ENCODE measurements around the gene SKI.
"Not testable (repeated sequence)": the region's sequence is repeated elsewhere in the genome, so short reads cannot be mapped to it uniquely, and the experiment has no call there.

Gene SKI

DNA sequence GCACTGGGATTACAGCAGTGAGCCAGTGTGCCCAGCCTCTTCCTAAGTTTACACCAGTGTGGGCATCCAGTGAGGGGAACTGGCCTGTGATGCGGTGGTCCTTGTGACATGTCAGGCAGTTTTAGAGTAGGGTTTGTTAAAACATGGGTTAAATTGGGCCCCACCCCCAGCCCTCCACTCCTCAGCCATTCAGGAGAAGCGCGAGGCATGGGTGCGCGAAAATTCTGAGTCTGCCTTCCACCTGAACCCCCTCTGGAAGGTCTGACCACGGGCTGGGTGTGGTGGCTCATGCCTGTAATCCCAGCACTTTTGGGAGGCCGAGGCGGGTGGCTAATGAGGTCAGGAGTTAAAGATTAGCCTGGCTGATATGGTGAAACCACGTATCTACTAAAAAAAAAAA lies 51.7 kb downstream of the SKI start:
- DNase-seq, result no peak

DNA sequence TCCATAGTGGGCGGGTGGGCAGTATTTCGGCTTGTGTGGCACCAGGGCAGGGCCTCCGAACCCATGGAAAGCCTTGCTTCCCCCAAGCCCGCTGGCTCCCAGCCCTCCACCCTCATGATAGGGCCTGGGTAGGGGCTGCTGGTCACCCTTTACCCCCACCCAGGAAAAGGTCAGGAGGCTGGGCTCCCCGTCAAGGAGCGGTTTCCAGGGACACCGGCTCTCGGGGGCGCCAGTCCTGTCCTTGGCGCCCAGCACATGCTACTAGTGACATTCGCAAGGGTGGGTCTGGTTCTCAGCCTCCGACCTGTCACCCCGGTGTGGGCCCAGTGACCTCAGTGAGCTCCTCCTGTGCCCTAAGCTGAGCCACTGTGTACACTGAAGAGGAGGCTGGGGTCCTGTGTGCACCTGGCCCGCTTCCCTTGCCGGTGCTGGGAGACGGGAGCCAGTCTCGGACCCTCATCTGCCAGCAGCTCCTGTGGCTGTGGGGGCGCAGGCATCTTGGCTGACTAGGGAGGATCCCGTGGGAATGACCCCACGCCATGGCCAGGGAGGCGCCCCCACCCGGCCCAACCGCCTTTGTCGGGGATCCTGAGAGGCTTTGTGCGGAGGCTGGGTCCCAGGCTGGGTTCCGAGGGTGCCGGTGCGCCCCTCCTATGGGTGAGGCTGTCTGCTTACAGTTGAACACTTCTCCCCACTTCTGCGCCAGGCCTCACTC lies 54.6 kb downstream of the SKI start:
- DNase-seq, result no peak

DNA sequence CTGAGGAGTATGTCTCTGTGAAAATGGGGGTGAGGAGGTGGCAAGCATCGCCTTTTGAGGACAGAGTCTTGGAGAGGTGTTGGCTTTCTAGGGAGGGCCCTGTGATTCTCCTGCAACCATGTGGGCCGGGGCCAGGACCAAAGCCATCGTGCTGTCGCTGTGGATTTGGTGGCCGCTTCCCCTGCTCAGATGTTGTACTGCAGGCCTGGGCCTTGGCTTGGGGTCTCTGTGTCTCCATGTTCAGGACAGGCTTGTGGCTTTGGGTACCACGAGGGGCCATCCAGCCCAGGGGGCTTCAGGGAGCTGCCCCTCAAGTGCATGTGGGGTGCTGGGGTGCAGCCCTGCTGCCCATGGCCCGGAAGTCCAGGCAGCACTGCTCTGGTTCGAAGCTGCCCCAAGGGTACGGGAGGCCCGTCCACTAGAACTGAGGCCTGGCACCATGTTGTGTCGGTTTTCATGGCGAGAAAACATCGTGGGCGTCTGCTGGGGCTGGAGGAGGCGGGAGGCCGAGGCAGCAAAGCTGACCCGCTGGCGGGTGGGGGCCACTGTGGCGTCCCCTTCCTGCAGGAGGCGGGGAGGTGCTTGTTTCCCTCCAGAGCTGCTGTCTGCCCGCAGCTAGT lies 55.4 kb downstream of the SKI start:
- DNase-seq, result no peak

DNA sequence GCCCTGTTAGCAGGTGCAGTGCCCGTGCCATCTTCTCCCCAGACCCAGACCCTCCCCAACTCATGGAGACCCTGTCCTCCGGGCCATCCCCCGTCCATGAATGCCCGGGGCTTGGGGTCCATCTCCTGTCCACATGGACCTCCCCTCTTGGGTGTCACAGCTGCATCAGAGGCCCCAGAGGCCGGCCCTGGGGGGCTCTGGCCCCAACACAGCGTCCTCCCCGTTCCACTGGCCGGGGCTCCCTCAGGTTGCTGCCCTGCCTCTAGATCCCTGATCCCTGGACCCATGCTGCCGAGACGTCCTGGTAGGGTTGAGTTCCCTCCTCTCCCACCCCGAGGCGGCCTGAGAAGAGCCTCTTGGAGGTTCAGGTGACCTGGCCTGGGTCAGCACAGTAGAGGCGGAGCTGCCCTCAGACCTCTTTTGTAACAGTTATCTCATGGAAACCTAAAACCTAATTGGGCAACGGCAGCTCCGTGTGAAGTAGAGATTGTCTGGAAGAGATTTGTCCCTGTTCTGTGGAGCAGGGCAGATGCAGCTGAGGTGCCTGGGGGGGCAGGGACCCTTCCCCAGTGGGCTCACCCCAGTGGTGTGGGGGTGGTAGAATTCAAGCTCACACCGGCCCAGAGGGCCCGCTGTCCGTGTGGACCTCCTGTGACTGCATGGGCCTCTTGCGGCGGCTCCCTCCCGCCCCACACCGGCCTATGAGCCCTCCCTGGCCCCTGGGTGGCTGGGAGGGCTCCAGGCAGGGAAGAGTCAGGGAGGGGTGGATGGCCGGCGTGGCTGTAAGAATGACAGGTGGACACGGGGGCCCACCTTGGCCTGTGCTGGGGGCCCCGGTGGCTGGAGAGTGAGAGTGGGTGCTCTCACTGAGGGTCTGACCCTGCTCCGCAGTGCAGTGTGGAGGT lies 56.1 kb downstream of the SKI start:
- no peak for DNase-seq

DNA sequence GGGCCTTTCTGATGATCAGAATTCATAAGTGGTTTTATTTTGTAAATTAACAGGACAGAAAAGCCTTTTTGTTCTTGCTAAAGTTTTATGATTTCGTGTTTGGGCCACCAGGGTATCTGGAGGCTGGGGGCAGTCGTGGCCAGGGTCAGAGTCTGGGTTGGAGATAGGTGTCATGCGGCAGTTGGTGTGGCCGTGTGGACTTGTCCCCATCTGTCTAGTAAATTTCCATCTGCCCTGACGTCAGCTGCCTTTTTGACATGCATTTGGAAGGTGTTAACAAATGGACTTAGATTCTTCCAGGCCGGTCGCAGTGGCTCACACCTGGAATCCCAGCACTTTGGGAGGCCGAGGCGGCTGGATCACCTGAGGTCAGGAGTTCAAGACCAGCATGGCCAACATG lies 56.8 kb downstream of the SKI start:
- no peak for DNase-seq

DNA sequence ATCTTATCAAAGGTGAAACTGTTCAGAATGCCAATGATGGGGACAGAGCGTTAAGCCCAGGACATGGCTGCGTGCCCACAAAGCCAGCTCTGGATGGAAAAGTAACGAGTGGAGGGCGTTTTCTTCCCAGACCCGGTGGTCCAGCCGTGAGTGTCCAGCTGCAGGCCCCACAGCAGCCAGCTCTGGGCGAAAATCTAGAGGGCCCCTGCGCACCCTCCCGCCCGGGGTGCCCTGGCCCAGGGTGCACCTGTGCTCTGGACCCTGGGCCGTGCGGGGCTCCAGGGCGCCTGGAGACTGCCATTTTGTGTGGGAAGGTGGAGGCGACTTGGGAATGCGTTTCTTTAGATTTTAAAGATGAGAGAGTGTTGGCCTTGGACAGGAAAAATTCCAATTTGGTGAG lies 58.8 kb downstream of the SKI start:
- no peak for DNase-seq

DNA sequence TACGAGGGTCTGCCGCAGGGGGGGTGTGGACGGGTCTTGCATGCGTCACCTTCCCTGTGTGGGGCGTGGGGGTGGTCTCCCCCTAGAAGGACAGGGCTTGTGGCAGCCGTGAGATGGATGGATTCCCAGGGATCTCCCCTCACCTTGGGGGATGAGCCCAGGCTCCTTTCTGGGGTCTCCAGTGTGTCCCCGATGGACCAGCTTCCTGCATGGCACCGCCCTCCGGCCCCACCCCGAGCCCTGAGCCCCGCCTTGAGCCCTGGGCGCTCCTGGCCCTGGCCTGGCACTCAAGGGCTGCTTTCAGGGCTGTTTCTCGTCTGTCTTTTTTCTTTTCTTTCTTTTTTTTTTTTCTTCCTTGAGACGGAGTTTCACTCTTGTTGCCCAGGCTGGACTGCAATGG lies 59.5 kb downstream of the SKI start:
- no peak for DNase-seq

DNA sequence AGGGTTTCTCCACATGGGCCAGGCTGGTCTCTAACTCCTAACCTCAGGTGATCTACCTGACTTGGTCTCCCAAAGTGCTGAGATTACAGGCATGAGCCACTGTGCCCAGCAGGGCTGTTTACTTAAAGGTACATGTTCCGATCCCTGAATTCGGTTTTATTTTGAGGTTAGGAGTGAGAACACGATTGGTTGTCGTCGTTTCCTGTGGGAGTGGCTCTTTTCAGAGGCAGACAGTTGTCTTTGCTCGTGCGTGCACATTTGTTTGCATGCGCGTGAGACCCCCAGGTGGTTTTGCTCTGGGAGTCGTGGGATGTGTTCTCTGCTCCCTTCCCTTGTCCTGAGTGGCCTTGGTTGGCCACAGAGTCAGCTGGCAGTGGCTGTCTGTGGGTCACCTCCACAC lies 60.2 kb downstream of the SKI start:
- no peak for DNase-seq

DNA sequence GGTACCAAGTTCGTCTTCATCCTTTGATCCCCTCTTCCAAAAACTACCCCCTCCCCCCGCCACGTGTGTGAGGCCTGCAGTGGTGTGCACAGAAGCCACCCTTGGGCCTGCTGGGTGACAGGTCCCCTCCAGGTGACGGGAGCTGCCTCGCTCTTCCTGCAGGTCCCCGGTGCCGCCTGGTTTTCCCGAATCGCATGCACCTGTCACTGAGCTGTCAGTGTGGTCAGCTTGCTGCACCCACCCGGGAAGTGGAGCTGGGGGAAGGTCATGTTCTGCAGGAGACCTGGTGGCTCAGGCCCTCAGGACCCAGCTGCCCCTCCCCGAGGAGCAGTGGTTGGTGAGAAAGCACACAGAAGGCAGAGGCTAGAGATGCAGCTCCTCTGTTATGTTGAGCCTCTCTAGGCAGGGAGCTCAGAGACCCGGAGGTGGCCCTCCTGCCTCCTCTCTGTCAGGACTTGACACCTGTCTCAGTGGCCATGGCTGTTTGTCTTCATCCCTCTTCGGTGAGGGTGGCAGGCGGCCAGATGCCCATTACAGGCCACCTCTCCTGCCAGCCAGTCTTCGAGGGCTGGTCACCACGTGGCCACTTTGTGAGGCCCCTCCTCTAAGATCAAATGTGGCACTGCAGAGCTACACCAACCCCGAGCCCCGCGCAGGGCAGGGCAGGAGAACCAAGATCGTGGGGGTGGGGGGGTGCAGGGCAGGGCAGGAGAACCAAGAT lies 60.9 kb downstream of the SKI start:
- DNase-seq, result no peak

DNA sequence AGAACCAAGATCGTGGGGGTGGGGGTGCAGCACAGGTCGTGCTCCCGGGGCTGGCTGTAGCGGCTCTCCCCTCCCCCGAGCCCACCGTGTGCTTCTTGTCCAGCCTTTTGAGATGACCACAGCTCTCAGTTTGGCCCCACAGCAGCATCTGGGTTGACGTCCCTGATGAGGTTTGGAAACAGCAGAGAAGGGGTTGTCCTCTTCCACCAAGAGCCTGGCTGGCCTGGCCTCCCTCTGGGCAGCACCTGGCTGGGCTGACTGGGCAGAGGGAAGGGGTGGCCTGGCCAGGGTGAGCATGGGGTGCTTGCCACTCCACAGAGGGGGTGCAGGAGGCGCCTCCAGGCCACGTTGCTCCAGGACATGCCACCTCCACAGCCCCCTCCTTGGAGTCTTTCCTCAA lies 61.5 kb downstream of the SKI start:
- DNase-seq, result no peak

DNA sequence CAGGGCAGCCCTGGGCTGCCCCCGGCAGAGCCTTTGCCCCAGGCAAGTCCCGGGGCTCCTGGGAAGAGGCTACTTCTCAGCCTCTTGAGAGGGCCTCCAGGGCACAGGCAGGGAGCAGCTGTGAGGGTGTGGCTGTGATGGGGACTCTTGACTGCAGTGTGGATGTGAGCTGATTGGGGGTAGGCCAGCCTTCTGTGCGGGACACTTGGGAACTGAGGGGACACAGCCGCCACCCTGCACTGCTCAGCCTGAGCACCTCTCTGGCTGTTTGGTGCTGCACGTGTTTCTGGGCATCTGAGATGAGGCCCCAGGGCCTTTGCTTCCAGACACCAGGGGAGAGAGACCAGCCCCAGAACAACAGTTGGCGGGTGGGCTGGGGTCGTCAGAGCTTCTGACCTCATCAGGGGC lies 62.1 kb downstream of the SKI start:
- no peak for DNase-seq

DNA sequence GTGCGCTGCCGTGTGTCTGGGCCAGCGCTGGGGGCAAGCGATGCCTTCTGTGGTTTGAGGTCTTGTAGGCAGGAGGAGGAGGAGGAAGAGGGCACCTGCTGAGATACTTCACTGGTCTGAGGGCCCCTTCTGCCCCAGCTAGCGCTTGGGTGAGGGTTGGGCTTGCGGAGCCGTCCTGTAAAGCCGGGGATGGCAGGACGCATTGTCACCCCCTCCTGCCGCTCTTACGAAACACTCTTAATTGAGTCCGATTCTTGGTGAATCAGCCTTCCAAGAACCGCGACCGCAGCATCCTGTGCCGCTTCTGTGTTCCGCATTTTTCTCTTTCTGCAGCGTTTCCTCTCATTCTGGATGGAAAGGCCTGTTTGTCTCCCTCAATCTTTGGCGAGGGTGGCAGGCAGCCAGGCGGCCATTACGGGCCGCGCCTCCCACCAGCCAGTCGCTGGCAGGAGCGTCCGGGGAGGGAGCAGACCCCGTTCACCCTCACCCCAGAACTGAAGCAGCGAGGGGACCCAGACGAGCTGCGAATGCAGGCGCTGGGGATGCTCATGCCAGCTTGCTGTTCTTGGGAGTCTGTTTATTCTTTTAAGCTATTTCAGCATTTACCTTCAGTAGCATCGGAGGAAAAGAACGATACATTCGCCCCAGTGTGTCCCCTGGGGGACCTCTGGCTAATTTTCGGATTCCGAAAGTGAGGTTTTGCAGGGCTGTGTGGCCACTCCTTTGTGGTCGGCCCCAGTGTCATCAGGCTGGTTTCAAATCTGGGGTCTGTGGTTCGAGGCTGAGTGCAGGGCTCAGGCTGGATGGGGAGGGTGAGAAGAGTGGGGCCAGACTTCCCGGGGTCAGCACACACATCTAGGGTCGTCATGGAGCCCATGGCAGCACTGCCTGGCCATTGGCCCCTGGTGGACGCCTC lies 62.7 kb downstream of the SKI start:
- no peak for DNase-seq

DNA sequence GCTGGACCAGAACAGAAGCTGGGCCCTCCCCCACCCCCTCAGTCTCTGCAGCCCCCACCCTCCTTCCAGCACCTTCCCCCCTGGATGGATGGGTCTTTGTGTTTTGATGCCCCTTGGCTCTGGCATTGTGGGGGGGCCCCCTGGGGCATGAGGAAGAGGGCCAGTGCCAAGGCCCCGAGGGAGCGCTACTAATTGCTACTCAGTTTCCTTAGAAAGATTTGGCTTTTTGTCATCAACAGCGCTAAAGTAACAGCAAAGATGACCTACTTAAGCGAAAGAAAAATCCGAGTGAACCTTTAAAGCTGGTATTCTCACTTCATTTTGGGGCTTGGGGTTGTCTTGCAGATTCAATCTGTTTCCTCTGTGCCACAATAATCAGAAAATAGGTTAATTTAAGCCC lies 63.5 kb downstream of the SKI start:
- no peak for DNase-seq

DNA sequence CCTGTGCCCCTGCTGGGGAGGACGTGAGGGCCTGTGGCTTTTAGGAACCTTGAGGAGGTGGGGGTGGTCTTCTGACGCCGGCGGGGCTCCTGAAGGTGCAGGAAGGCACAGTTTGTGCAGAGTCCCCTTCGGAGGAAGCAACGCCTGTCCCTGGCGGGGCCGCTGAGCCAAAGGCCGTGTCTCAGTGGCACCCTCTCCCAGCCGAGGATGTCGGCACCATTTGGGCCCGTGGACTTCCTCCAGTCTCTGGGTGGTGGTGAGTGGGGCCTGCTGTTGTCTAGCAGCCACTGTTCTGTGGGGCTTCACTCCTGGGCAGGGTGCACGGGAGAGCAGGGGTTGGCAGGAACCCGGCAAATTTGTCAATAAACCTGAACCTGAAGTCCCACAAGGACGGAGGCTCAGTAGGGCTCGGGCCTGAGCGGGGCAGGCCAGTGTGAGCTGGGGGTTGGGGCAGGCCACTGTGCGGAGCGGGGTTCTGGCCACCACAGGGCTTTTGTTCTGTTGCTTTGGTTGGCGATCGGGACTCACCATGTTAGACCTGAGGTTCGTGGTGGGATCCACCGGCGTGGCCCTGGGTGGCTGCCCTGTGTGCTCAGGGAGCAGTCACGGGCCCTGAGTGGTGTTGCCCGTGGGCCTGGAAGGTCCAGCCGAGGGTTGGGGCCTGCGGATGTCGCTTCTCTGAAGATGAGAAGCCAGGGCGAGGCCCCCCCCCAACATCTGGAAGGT lies 64.8 kb downstream of the SKI start:
- no peak for DNase-seq

DNA sequence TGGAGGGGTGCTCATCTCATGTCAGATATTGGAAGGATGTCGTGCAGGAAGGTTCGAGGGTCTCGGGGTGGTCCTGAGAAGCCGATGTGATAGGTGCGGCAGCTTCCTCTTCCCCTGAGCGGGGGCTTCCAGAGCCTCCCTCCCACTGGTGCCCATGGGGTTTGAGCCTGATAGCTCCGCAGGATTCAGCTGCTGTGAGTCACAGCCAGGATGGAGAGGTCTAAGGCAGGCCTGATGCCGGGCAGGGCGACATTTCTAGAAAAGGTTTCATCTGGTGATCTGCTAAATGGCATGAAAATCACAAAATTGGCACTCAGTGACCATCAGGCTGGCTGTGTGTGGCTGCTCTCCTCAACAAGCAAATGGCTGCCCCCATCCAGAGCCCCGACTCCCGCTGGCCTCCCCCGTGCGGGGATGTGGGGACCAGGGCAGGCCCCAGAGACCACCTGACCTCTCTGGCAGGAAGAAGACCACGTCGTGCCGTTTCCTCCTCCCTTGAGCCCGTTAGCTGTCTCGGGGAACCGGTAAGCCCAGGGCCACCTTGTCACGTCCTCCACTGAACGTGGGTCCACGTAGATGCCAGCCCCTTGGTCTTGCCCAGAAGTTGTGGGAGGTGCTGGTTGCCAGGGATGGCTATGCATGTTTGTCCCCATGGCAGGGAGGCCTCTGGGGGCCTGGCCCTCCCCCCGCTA lies 66.1 kb downstream of the SKI start:
- no peak for DNase-seq

DNA sequence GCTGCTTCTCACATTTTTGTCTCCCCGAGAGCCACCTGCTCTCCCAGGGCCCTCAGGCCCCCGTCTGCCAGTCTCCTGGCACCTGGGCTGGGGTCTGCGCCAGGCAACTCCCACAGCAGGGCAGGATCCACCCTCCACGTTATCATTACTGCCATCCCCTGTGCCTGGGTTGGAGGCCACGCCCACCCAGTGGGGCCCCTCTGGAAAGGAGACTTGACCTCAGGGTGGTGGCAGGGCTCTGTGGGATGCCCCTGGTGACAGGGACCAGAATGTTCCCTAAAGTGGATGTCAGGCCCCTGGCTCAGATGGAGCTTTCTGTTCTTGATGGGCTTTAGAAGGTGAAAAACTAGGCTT lies 66.6 kb downstream of the SKI start:
- DNase-seq, result no peak

DNA sequence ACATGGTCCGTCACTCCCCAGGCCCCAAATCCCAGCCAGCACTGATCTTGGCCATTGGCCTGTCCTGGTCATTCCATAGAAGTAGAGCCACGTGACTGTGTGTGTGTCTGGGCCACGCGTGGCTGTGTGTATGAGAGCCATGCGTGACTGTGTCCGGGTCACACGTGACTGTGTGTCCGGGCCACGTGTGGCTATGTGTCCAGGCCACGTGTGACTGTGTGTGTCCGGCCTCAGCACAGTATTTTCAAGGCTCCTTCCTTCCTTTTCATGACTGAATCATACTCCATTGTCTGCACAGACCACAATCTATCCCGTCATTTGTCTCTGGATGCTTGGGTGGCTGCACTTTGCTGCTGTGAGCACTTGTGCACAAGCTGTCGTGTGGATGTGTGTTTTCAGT lies 67.4 kb downstream of the SKI start:
- no peak for DNase-seq

DNA sequence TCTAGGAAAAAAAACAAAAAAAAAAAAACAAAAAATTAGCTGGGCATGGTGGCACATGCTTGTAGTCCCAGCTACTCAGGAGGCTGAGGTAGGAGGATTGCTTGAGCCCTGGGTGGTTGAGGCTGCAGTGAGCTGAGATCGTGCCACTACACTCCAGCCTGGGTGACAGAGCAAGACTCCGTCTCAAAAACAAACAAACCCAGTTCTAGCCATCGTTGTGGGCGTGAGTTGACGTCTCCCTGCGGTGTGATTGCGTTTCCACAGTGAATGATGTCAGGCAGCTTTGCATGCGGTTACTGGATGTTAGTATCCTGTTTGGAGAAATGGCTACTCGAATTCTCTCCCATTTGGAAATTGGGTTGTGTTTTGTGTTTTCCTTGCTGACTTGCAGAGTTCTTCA lies 68.1 kb downstream of the SKI start:
- DNase-seq, result not testable (repeated sequence)

DNA sequence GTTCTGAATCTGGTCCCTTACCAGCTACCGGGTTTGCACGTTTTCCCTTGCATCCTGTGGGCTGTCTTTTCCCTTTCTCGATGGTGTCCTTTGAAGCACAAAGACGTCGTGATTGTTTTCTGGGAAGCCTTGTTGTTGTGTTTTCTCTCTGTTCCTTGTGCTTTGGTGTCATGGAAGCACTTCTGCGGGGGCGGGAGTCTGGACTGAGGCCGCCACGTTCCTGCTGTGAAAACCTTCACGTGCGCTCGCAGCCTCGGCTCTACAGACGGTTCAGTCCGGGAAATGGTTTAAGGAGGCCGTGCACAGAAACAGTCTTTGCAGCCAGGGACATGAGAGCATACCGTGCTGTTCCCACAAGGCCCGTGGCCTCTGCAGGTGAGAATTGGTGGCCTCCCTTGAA lies 68.5 kb downstream of the SKI start:
- no peak for DNase-seq

DNA sequence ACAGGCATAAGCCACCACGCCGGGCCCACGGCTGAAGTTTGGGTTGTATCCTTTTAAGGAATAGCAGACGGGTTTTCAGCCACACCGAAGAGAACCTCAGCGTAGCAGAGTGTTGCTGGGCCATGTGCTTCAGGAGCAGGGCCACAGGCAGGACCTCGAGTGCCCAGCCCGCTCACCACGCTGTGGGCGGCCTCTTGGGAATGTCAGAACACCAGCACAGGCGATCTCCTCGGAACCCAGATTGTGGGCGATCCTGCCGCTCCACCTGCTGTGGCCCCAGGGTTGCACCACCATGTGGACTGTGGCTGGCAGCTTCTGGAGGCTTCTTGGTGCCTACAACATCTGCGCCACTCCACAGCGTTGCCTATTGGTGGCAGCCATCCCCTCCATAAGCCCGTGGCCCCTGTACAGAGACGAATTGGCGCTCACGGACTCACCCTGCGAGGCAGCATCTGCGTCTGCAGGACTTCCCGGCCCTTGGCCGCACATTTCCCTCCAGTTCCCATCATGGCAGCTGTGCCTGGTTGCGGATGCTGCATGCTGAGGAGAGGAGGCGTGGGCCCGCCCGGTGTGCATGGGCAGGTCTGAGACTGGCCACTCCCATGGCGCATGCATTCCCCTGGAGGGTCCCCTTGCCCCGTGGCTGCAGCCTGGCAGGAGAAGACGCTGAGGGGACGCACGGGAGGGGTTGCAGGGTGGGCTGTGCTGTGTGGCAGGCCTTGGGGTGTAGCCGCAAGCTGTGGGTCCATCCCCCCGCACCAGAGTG lies 69.3 kb downstream of the SKI start:
- DNase-seq, result no peak
